Endothelial cell of umbilical vein (primary cell): Measurements from ENCODE around the gene OR6V1. TPM values are rescaled to one million over a fixed set of nuclear protein-coding genes. Genes with fewer than 3 reads are reported as not detected.

ENCODE experiments used
- BruUV-seq: library from RNA; stranded (reverse); fragments of 400-500 nt; replicated peaks from 2 replicates; lab custom pipeline; 2021; lab: Mats Ljungman, UMichigan
- CTCF ChIA-PET: fragments of 300-600, 350-600 bp; sonication (Branson Sonifier 250); formaldehyde crosslinking; loops from one replicate; lab custom pipeline; 2021; ENCODE audit warnings: antibody characterized with exemption, inconsistent platforms; lab: Charles Lee
- POLR2A ChIA-PET: fragments of 300-600, 350-600 bp; sonication (Branson Sonifier 250); formaldehyde crosslinking; loops from one replicate; lab custom pipeline; 2021; ENCODE audit warnings: antibody characterized with exemption, inconsistent platforms; lab: Charles Lee
- DNase-seq: peaks from one replicate; pipeline ENCODE4 v3.0.0-alpha.2; 2011; ENCODE audit warnings: low read depth, low spot score
- FAIRE-seq: peaks from 2 replicates; lab custom pipeline; 2011; peaks lifted over from hg19 to GRCh38; lab: Jason Lieb, UNC
- H2AFZ ChIP-seq: 2 replicates; pipeline ENCODE4 v1.6.0; 2012; ENCODE audit warnings: low read depth, low read length, control low read depth, inconsistent platforms
- H3K27ac ChIP-seq: 2 replicates; pipeline ENCODE4 v1.5.1; 2011; ENCODE audit warnings: low read depth, mild to moderate bottlenecking, control low read depth, low read length, moderate library complexity; ENCODE audit not compliant: insufficient read depth
- H3K27me3 ChIP-seq, 2 experiments: 2 replicates each; pipeline versions ENCODE4 v1.6.0 to v1.6.1; 2011; ENCODE audit warnings: low read length in 2 of 2, mixed read lengths in 1 of 2; ENCODE audit not compliant: control insufficient read depth in 2 of 2, insufficient read depth in 2 of 2
- H3K36me3 ChIP-seq, 2 experiments: 2 replicates in 1 of 2; 3 replicates in 1 of 2; pipeline ENCODE4 v1.5.1; 2011; ENCODE audit warnings: low read length in 2 of 2, mild to moderate bottlenecking in 1 of 2, moderate library complexity in 1 of 2; ENCODE audit not compliant: control insufficient read depth in 2 of 2, insufficient read depth in 2 of 2; ENCODE audit errors: extremely low read depth in 1 of 2
- H3K4me1 ChIP-seq: 3 replicates; pipeline ENCODE4 v1.5.1; 2011; ENCODE audit warnings: mild to moderate bottlenecking, low read length; ENCODE audit not compliant: control insufficient read depth, insufficient read depth; ENCODE audit errors: extremely low read depth
- H3K4me2 ChIP-seq: 2 replicates; pipeline ENCODE4 v1.6.1; 2011; ENCODE audit warnings: low read length, control low read depth, mixed read lengths; ENCODE audit not compliant: insufficient read depth
- H3K4me3 ChIP-seq, 3 experiments: fragments of 200-600 bp in 1 of 3; sonication (generic), shearing (Covaris generic) in 1 of 3; replicated peaks in 1 of 3; 2 replicates each; pipeline ENCODE4 v1.5.1; 2011 to 2016; ENCODE audit warnings: control low read depth in 3 of 3, low read length in 3 of 3, mild to moderate bottlenecking in 2 of 3, inconsistent platforms in 1 of 3, low read depth in 1 of 3, moderate library complexity in 1 of 3; ENCODE audit not compliant: insufficient read depth in 1 of 3
- H3K79me2 ChIP-seq: 2 replicates; pipeline ENCODE4 v1.6.0; 2012; ENCODE audit warnings: low read length, inconsistent platforms; ENCODE audit not compliant: control insufficient read depth, insufficient read depth
- H3K9ac ChIP-seq: replicated peaks from 2 replicates; pipeline ENCODE3; 2011; ENCODE audit warnings: low read length, control low read depth; ENCODE audit not compliant: insufficient read depth; ENCODE audit errors: extremely low read depth
- H3K9me1 ChIP-seq: replicated peaks from 3 replicates; pipeline ENCODE4 v1.6.0; 2011; ENCODE audit warnings: mild to moderate bottlenecking, low read length; ENCODE audit not compliant: control insufficient read depth, insufficient read depth; ENCODE audit errors: extremely low read depth
- H3K9me3 ChIP-seq: replicated peaks from 2 replicates; pipeline ENCODE4 v1.5.1; 2012; ENCODE audit warnings: low read length, inconsistent platforms; ENCODE audit not compliant: control insufficient read depth, insufficient read depth
- H4K20me1 ChIP-seq: replicated peaks from 2 replicates; pipeline ENCODE3; 2011; ENCODE audit warnings: mild to moderate bottlenecking, low read length; ENCODE audit not compliant: control insufficient read depth, insufficient read depth; ENCODE audit errors: extremely low read depth
- CTCF ChIP-seq, 2 donors: IDR thresholded peaks; 1 replicate in 1 of 2; 2 replicates in 1 of 2; pipeline ENCODE4 v1.5.1; 2011; ENCODE audit warnings: low read length in 2 of 2, mild to moderate bottlenecking in 2 of 2, moderate library complexity in 2 of 2, control low read depth in 1 of 2, inconsistent platforms in 1 of 2, low read depth in 1 of 2; ENCODE audit not compliant: insufficient read depth in 1 of 2; ENCODE audit errors: extremely low read depth in 1 of 2
- EZH2 ChIP-seq: IDR thresholded peaks from 2 replicates; pipeline ENCODE4 v1.6.1; 2012; ENCODE audit warnings: borderline replicate concordance, low read depth, mild to moderate bottlenecking, moderate library complexity, low read length, inconsistent platforms; ENCODE audit not compliant: severe bottlenecking
- GATA2 ChIP-seq: IDR thresholded peaks from 2 replicates; pipeline ENCODE4 v1.7.0; 2011; ENCODE audit warnings: low read depth, mild to moderate bottlenecking, moderate library complexity, mixed read lengths, low read length; ENCODE audit not compliant: insufficient read length, insufficient read depth
- POLR2A ChIP-seq: IDR thresholded peaks from 2 replicates; pipeline ENCODE4 v1.6.1; 2012; ENCODE audit warnings: low read depth, mild to moderate bottlenecking, control low read depth, low read length
- dilution Hi-C: fragments of 300-500 bp; cut with MboI; formaldehyde crosslinking; loops from one replicate; pipeline ENCODE4 v1.15.0; 2019; ENCODE audit warnings: low sequenced_read_pairs; ENCODE audit not compliant: extremely low pct_ligation_motif_present
- intact Hi-C: fragments of 100-400 bp; cut with micrococcal nuclease; formaldehyde crosslinking; loops from one replicate; pipeline ENCODE4 v1.10.0; 2022
- polyA plus RNA-seq, 4 experiments: library from polyadenylated mRNA; depleted of rRNA in 3 of 4; stranded (reverse) in 3 of 4; unstranded in 1 of 4; fragments of >200 nt; gene quantifications; 2 replicates each; pipeline versions ENCODE4 v1.2.1 to v1.2.3, GENCODE V29; 2011 to 2012; ENCODE audit warnings: missing spikeins in 1 of 4
- total RNA-seq: library from RNA; stranded (reverse); gene quantifications from 2 replicates; pipeline ENCODE4 v1.2.3, GENCODE V29; 2021

OR6V1 gene
- total and polyA plus RNA-seq, 2 donors (not counting 3 experiments of a cell fraction or from before 2014, with no cell fraction given): not detected

- H3K9ac ChIP-seq: no peak overlapping the region
- H3K9me1 ChIP-seq: no peaks in the 10 kb centered on the region
- no peaks in the 10 kb centered on the region for H4K20me1 ChIP-seq
- H3K79me2 ChIP-seq: no peaks in the 10 kb centered on the region
- H3K4me2 ChIP-seq: no peak overlapping the region
- no peaks in the 10 kb centered on the region for H3K36me3 ChIP-seq
- intact Hi-C loops: no loop called here
- DNase-seq: no peak
- H2AFZ ChIP-seq: no peak overlapping the region
- TF ChIP-seq CTCF (IDR thresholded peaks at IDR 0.05; ENCODE audit: extremely low read depth in 1 of 2, insufficient read depth in 1 of 2, low read depth in 1 of 2, low read length in 2 of 2) (no peak), POLR2A (no peak), GATA2 (no peak)
- ChIA-PET CTCF (interaction anchor here (1.1 kb wide), 1 partner anchor 177 kb away, joined by 4 read pairs; no protein-coding TSS in a partner anchor), POLR2A (no interaction called here)
- dilution Hi-C loops: no loop called here
- no peaks in the 10 kb centered on the region for H3K9me3 ChIP-seq
- H3K27me3 ChIP-seq: peaks cover 0 to 3% of the 10 kb centered on the region in 2 experiments
- H3K4me3 ChIP-seq: no peak overlapping the region
- H3K27ac ChIP-seq: no peak overlapping the region
- BruUV-seq: no TSS peak
- no peak for FAIRE-seq
- H3K4me1 ChIP-seq: no peaks in the 10 kb centered on the region
Observed at GRCh38 chr7:143038635-143039034, 13.5 kb upstream of the OR6V1 start.

- Histone ChIP-seq H3K4me2 (no peak overlapping the region), H3K9me1 (no peaks in the 10 kb centered on the region), H2AFZ (no peak overlapping the region), H3K9ac (no peak overlapping the region), H4K20me1 (no peaks in the 10 kb centered on the region), H3K27ac (no peak overlapping the region), H3K36me3 (no peaks in the 10 kb centered on the region), H3K4me1 (no peaks in the 10 kb centered on the region), H3K9me3 (no peaks in the 10 kb centered on the region), H3K79me2 (no peaks in the 10 kb centered on the region), H3K4me3 (no peak overlapping the region), H3K27me3 (peaks cover 0 to 2% of the 10 kb centered on the region in 2 experiments)
- POLR2A ChIA-PET: no interaction called here
- DNase-seq (no peak), FAIRE-seq (no peak)
- dilution Hi-C loops: no loop called here
- no peak for TF ChIP-seq EZH2
- CTCF ChIA-PET: no interaction called here
- BruUV-seq: no TSS peak
- intact Hi-C loops: no loop called here
Observed at GRCh38 chr7:143040209-143040715, 11.9 kb upstream of the OR6V1 start.
